GM03348 (cell line): Measurements from ENCODE around the gene GJD3.

Experiments
- DNase-seq: peaks from one replicate; pipeline ENCODE4 v3.0.0; 2012; ENCODE audit warnings: low spot score

Gene GJD3

GRCh38 chr17:40322358-40323315, 41.9 kb downstream of the GJD3 start:
- peak; percentile 80 for DNase-seq

DNA sequence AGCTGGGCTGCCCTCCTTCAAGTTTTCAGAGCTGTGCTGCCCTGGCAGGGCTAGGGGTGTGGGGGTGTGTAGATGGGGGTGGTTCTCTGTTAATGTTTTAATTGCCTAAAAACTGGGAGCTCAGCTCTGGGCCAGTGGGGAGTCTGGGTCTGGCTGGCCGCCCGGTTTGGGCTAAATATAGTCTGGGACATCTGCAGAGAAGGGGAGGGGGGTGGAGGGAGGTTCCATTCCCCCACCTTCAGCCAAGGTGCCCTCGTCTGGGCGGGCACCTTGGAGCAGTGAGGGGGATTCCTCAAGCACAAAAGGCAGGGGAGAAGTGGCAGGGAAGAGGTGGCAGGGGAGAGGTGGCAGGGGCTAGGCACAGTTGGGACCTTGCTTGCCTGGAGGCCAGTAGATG, 42.6 kb downstream of the GJD3 start:
- DNase-seq, result peak; percentile 15

DNA sequence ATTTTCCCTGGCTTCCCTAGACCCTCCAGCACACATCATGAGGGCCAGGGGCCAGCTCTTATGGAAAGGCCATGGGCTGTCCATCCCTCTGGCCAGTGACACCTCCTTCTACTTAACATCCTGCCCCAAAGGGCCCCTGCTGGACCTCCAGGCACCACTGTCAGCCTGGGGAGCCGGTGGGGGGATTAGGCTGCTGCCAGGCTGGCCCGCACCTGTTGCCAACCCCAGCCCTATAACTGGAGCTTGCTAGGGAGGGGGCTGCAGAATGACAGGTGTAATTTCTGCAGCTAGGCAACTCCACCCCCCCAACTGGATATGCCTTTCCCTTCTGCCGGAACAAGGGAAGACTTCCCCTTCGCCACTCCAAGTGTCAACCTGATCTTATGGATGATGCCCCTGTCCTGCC, 43.0 kb downstream of the GJD3 start:
- no peak for DNase-seq

- peak; percentile 56 for DNase-seq
Observed at GRCh38 chr17:40320756-40321523, 43.6 kb downstream of the GJD3 start.

DNA sequence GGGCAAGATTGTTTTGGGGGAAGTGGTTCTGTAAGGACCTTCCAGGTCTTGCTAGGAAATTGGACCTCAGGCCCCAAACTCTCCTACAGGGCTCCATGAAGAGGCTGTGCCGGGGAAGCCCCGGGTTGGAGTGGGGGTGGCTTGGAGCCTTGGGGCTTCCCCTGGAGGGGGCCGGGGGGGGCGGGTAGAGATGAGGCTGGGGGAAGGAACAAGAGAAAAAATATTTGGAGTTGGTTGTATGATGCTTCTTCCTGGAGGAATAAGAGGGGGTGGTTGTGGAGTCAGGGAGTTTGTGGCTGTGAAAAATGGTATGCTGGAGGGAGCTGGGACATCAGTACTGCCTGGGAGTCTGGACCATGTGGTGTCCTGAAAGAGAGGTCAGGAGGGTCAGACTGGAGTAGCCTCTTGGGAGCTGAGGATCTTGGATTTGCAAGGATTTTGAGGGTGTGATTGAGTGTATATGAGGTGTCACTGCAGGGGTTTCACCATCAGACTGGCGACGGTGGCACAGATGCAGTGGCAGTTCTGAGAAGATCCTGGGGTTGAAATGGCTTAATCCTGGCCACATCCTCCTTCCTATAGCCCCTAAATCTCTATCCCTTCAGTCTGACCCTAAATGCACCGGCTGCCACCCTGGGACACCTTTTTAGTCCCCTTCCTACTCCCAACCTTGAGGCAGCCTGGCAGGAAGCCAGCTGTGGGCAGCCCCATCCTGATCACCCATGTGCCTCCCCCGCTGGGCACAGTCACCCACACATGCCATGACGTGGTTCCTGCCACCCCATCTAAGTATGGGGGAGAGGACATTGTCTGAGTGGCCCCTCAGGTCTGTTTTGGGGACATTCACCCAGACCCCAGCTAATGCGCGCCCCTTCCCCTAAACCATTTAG, 44.6 kb downstream of the GJD3 start:
- DNase-seq, result no peak

DNA sequence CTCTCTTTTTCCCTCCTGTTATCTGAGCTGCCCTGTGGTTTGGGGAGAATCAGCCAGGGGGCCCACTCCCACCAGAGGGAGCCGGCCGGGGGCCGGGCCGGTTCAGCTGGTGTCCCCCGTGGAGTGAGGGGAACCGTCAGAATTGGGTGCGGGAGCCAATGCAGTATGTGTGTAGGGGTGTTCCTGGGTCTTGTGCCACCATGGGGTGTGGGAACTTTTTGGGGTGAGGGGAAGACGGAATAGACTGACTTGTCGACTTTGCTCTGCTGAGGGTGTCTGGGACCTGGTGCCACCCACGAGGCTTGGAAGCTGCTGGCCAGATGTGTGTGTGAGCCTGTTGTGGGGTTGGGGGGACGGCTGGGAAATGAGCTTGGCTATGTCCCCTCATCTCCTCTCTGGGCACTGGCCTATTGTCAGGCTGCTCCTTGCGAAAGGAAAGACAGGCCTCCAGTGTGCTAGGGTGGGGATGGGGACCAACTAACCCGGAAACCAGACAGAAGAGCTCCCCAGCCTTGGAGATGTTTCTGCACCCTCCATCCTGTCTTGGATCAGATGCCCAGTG, 45.6 kb downstream of the GJD3 start:
- no peak for DNase-seq

GRCh38 chr17:40317880-40318829, 46.4 kb downstream of the GJD3 start:
- peak; percentile 99 for DNase-seq

GRCh38 chr17:40317345-40317873, 47.1 kb downstream of the GJD3 start:
- peak; percentile 73 for DNase-seq

GRCh38 chr17:40316571-40317344, 47.8 kb downstream of the GJD3 start:
- peak; percentile 86 for DNase-seq

GRCh38 chr17:40315678-40316570, 48.6 kb downstream of the GJD3 start:
- no peak for DNase-seq

- no peak for DNase-seq
Observed at GRCh38 chr17:40315206-40315605, 49.3 kb downstream of the GJD3 start.

DNA sequence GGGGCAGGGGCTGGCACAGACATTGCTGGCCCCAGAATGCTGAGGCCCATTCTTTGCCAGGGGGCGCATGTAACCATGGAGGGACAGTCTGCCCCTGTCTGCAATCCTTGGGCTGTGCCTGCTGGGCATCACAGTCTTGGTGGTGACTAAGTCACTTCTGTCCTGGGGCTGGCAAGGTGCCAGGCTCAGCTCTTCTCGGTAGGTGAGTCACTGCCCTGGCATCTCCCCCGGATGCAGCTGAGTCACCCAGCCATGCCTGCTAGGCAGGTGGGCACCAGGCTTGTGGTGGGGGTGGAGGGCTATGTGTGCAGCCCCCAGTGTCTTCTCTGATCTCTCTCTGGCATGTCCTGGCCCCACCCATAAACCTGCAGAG, 50.0 kb downstream of the GJD3 start:
- DNase-seq, result peak; percentile 75

- DNase-seq, result no peak
Observed at GRCh38 chr17:40313668-40314583, 50.6 kb downstream of the GJD3 start.
